ENCODE measurements around the gene LRCH4.
"Not testable (repeated sequence)": the region's sequence is repeated elsewhere in the genome, so short reads cannot be mapped to it uniquely, and the experiment has no call there.

GRCh38 chr7:100541309-100541708, 44.6 kb downstream of the LRCH4 start:
- TF ChIP-seq, protein P1, sequence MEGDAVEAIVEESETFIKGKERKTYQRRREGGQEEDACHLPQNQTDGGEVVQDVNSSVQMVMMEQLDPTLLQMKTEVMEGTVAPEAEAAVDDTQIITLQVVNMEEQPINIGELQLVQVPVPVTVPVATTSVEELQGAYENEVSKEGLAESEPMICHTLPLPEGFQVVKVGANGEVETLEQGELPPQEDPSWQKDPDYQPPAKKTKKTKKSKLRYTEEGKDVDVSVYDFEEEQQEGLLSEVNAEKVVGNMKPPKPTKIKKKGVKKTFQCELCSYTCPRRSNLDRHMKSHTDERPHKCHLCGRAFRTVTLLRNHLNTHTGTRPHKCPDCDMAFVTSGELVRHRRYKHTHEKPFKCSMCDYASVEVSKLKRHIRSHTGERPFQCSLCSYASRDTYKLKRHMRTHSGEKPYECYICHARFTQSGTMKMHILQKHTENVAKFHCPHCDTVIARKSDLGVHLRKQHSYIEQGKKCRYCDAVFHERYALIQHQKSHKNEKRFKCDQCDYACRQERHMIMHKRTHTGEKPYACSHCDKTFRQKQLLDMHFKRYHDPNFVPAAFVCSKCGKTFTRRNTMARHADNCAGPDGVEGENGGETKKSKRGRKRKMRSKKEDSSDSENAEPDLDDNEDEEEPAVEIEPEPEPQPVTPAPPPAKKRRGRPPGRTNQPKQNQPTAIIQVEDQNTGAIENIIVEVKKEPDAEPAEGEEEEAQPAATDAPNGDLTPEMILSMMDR (IDR thresholded peaks at IDR 0.05; ENCODE audit: low read depth, low read length, poor library complexity, severe bottlenecking): not testable (repeated sequence)
- TF ChIP-seq EZH2phosphoT487 (IDR thresholded peaks at IDR 0.05; ENCODE audit: borderline replicate concordance, low read length): not testable (repeated sequence)
